Psoas muscle (tissue), 8 donors: Measurements from ENCODE around the gene FLNB. TPM values are rescaled to one million over a fixed set of nuclear protein-coding genes. Genes with fewer than 3 reads are reported as not detected.

Source experiments
- ATAC-seq, 4 donors: fragments of 200-7000 bp; cut with Tn5 transposase; one replicate each; pipeline ENCODE4 v1.9.1; 2020; ENCODE audit warnings: moderate library complexity in 3 of 4, mild to moderate bottlenecking in 2 of 4
- DNase-seq, 2 donors: peaks; one replicate each; pipeline ENCODE4 v3.0.0-alpha.2; 2020
- H3K27ac ChIP-seq: fragments of 200-600 bp; one replicate; pipeline ENCODE4 v1.8.0; 2022
- H3K27me3 ChIP-seq, 3 donors: fragments of 200-600 bp in 1 of 3; one replicate each; pipeline versions ENCODE4 v1.6.1 to v1.8.0; 2013 to 2022; ENCODE audit warnings: low read length in 2 of 3, mild to moderate bottlenecking in 2 of 3, moderate library complexity in 1 of 3; ENCODE audit not compliant: insufficient read depth in 3 of 3
- H3K36me3 ChIP-seq, 2 donors: fragments of 200-600 bp in 1 of 2; one replicate each; pipeline versions ENCODE4 v1.6.1 to v1.8.0; 2013 to 2022; ENCODE audit warnings: low read depth in 1 of 2, mild to moderate bottlenecking in 1 of 2, moderate library complexity in 1 of 2; ENCODE audit not compliant: insufficient read depth in 1 of 2
- H3K4me1 ChIP-seq: fragments of 200-600 bp; one replicate; pipeline ENCODE4 v1.8.0; 2022
- H3K4me3 ChIP-seq: fragments of 200-600 bp; one replicate; pipeline ENCODE4 v1.8.0; 2022; ENCODE audit warnings: mild to moderate bottlenecking
- H3K9me3 ChIP-seq: fragments of 200-600 bp; one replicate; pipeline ENCODE4 v1.8.0; 2022
- CTCF ChIP-seq: fragments of 200-600 bp; IDR thresholded peaks from one replicate; pipeline ENCODE4 v1.8.0; 2022; ENCODE audit warnings: antibody characterized with exemption
- WGBS, 3 donors: extraction: QIAGEN DNeasy Blood & Tissue Kit; methylation state at CpG; one replicate each; pipeline versions ENCODE4 v1.1.6 to v1.1.7; 2013; 5-methylcytosine and 5-hydroxymethylcytosine counted together
- intact Hi-C, 2 donors: fragments of 100-400 bp; cut with DNase I; formaldehyde crosslinking; loops; one replicate each; pipeline versions ENCODE4 v1.11.0 to v1.14.2; 2022
- polyA plus RNA-seq, 3 donors: library from polyadenylated mRNA; stranded (reverse); fragments of 200-250 nt; gene quantifications; one replicate each; pipeline ENCODE4 v1.2.3, GENCODE V29; 2013
- total RNA-seq, 4 donors: library from RNA; stranded (reverse); fragmentation: NEBNext Ultra II Directional in 2 of 4; extraction: Animal tissue kit (Norgen Biotek cat#: 25700) in 2 of 4; gene quantifications; one replicate each; pipeline versions ENCODE4 v1.2.1 to v1.2.4, GENCODE V29; 2021 to 2023
- donor health status: healthy with polysubstance abuse.
- donor health status: DM: no; HTN: no; CAD: no; lungs with moderate emphysema.
- donor health status: Bipolar disorder and iron deficiency.
- donor health status: healthy.
- donor health status: DM: yes; HTN: yes; CAD: no.
- donor health status: DM: no; HTN: no; CAD: no.
- donor health status: DM: no; HTN: no; CAD: no.
- donor health status: DM: yes; HTN: yes; CAD: no.

FLNB gene
- total and polyA plus RNA-seq, 7 donors: 6.4 to 17.9 (median 14.7) TPM

GRCh38 chr3:58160399-58160798 lies 152.2 kb downstream of the FLNB start:
- Histone ChIP-seq H3K27ac (no peak overlapping the region), H3K4me3 (no peak overlapping the region), H3K27me3 (no peaks in the 10 kb centered on the region), H3K9me3 (no peaks in the 10 kb centered on the region), H3K4me1 (no peaks in the 10 kb centered on the region), H3K36me3 (peaks cover 0 to 4% of the 10 kb centered on the region in 2 donors)
- intact Hi-C loops: loop anchor here in 1 of 2 donors (5.0 kb wide), 1 partner anchor 153 kb away; the partner anchor contains the start of gene FLNB
- TF ChIP-seq CTCF: no peak
- no peak for ATAC-seq
- DNase-seq: no peak
- WGBS, 3 donors: 93 to 100% (median 100%) methylated on average over 1 of the region's 1 CpG

- H3K4me1 ChIP-seq: no peaks in the 10 kb centered on the region
These were observed 153.5 kb downstream of the FLNB start for GRCh38 chr3:58161435-58162398.

GRCh38 chr3:58163234-58163633 lies 155.0 kb downstream of the FLNB start:
- Histone ChIP-seq H3K4me3 (no peak overlapping the region), H3K27me3 (no peaks in the 10 kb centered on the region), H3K36me3 (peaks cover 0 to 4% of the 10 kb centered on the region in 2 donors), H3K27ac (no peak overlapping the region), H3K9me3 (no peaks in the 10 kb centered on the region), H3K4me1 (no peaks in the 10 kb centered on the region)
- intact Hi-C loops: loop anchor here in 1 of 2 donors (5.0 kb wide), 1 partner anchor 156 kb away; the partner anchor contains the start of gene FLNB
- WGBS, 3 donors: 71 to 79% (median 72%) methylated on average over 14 of the region's 14 CpGs
- no peak for DNase-seq
- TF ChIP-seq CTCF: no peak
- no peak for ATAC-seq

More at GRCh38 chr3:58161435-58162398, 153.5 kb downstream of the FLNB start:
- DNase-seq: peak in 1 of 2 donors; percentile 70
- WGBS, 3 donors: 73 to 79% (median 77%) methylated on average over 11 of the region's 11 CpGs
- Histone ChIP-seq H3K36me3 (peaks cover 0 to 4% of the 10 kb centered on the region in 2 donors), H3K27ac (no peak overlapping the region), H3K27me3 (no peaks in the 10 kb centered on the region), H3K4me3 (no peak overlapping the region), H3K9me3 (no peaks in the 10 kb centered on the region)
- no peak for TF ChIP-seq CTCF
- peak; percentile 25 to 58 (median 42) for ATAC-seq
- intact Hi-C loops: loop anchor here in 1 of 2 donors (5.0 kb wide), 1 partner anchor 154 kb away; the partner anchor contains the start of gene FLNB

GRCh38 chr3:58164199-58164879 lies 156.1 kb downstream of the FLNB start:
- peaks cover 0 to 12% of the 10 kb centered on the region in 2 donors for H3K36me3 ChIP-seq
- intact Hi-C loops: loop anchor here in 1 of 2 donors (5.0 kb wide), 1 partner anchor 157 kb away; the partner anchor contains the start of gene FLNB
- no peak overlapping the region for H3K27ac ChIP-seq
- H3K4me3 ChIP-seq: no peak overlapping the region
- no peaks in the 10 kb centered on the region for H3K4me1 ChIP-seq
- no peaks in the 10 kb centered on the region for H3K9me3 ChIP-seq
- peak in 1 of 2 donors; percentile 35 for DNase-seq
- H3K27me3 ChIP-seq: no peaks in the 10 kb centered on the region
- TF ChIP-seq CTCF: no peak
- ATAC-seq: peak in 2 of 4 donors; percentile 42 to 43
- WGBS, 3 donors: 32 to 42% (median 33%) methylated on average over 12 of the region's 12 CpGs
